ENCODE results near the gene TAF1A.

Gene TAF1A

GRCh38 chr1:222624214-222624613, 34.5 kb upstream of the TAF1A start:
- Histone ChIP-seq H3K27me3 (ENCODE audit: insufficient read depth, low read length) (no peaks in the 10 kb centered on the region), H2AFZ (ENCODE audit: low read length) (no peak overlapping the region), H4K20me1 (ENCODE audit: insufficient read depth, low read length) (no peaks in the 10 kb centered on the region), H3K9ac (ENCODE audit: low read length) (no peak overlapping the region), H3K4me2 (ENCODE audit: low read length) (no peak overlapping the region), H3K9me3 (ENCODE audit: low read length) (no peaks in the 10 kb centered on the region), H3K9me2 (ENCODE audit: low read depth, low read length) (no peaks in the 10 kb centered on the region), H3F3A (ENCODE audit: insufficient read depth, low read length) (no peaks in the 10 kb centered on the region), H3K36me3 (ENCODE audit: insufficient read depth, low read length) (peaks cover 21% of the 10 kb centered on the region), H3K4me3 (ENCODE audit: low read depth, low read length, poor library complexity, severe bottlenecking) (no peak overlapping the region), H3K27ac (ENCODE audit: low read depth, low read length, poor library complexity, severe bottlenecking) (no peak overlapping the region), H3K4me1 (ENCODE audit: insufficient read depth, low read length, severe bottlenecking) (peaks cover 4% of the 10 kb centered on the region), H3K79me2 (ENCODE audit: insufficient read depth, low read length) (no peaks in the 10 kb centered on the region)
- TF ChIP-seq CTCF (IDR thresholded peaks at IDR 0.05; ENCODE audit: low read length), result no peak
- no peak for TF ChIP-seq EZH2 (IDR thresholded peaks at IDR 0.05; ENCODE audit: borderline replicate concordance, low read length)

GRCh38 chr1:222623458-222623857, 33.7 kb upstream of the TAF1A start:
- H3K27ac ChIP-seq (ENCODE audit: low read depth, low read length, poor library complexity, severe bottlenecking), result no peak overlapping the region
- H3K4me2 ChIP-seq (ENCODE audit: low read length), result no peak overlapping the region
- no peaks in the 10 kb centered on the region for H3K9me3 ChIP-seq (ENCODE audit: low read length)
- H3K9ac ChIP-seq (ENCODE audit: low read length), result no peak overlapping the region
- H3K9me2 ChIP-seq (ENCODE audit: low read depth, low read length), result no peaks in the 10 kb centered on the region
- no peaks in the 10 kb centered on the region for H4K20me1 ChIP-seq (ENCODE audit: insufficient read depth, low read length)
- H3K27me3 ChIP-seq (ENCODE audit: insufficient read depth, low read length), result no peaks in the 10 kb centered on the region; the same call in 1 of the 2 replicates
- H3K4me3 ChIP-seq (ENCODE audit: low read depth, low read length, poor library complexity, severe bottlenecking), result no peak overlapping the region
- peaks cover 21% of the 10 kb centered on the region for H3K36me3 ChIP-seq (ENCODE audit: insufficient read depth, low read length)
- TF ChIP-seq EZH2 (IDR thresholded peaks at IDR 0.05; ENCODE audit: borderline replicate concordance, low read length) (no peak), CTCF (IDR thresholded peaks at IDR 0.05; ENCODE audit: low read length) (no peak)
- H2AFZ ChIP-seq (ENCODE audit: low read length), result no peak overlapping the region
- H3K79me2 ChIP-seq (ENCODE audit: insufficient read depth, low read length), result no peaks in the 10 kb centered on the region
- H3K4me1 ChIP-seq (ENCODE audit: insufficient read depth, low read length, severe bottlenecking), result peaks cover 12% of the 10 kb centered on the region
- no peaks in the 10 kb centered on the region for H3F3A ChIP-seq (ENCODE audit: insufficient read depth, low read length)

GRCh38 chr1:222622765-222623164, 33.0 kb upstream of the TAF1A start:
- Histone ChIP-seq H3K9me2 (ENCODE audit: low read depth, low read length) (no peaks in the 10 kb centered on the region), H3F3A (ENCODE audit: insufficient read depth, low read length) (no peaks in the 10 kb centered on the region), H3K27me3 (ENCODE audit: insufficient read depth, low read length) (no peaks in the 10 kb centered on the region; the same call in 1 of the 2 replicates), H4K20me1 (ENCODE audit: insufficient read depth, low read length) (no peaks in the 10 kb centered on the region), H3K9ac (ENCODE audit: low read length) (no peak overlapping the region), H2AFZ (ENCODE audit: low read length) (no peak overlapping the region), H3K4me2 (ENCODE audit: low read length) (no peak overlapping the region), H3K36me3 (ENCODE audit: insufficient read depth, low read length) (peaks cover 16% of the 10 kb centered on the region), H3K79me2 (ENCODE audit: insufficient read depth, low read length) (no peaks in the 10 kb centered on the region), H3K4me1 (ENCODE audit: insufficient read depth, low read length, severe bottlenecking) (peaks cover 12% of the 10 kb centered on the region), H3K27ac (ENCODE audit: low read depth, low read length, poor library complexity, severe bottlenecking) (no peak overlapping the region), H3K4me3 (ENCODE audit: low read depth, low read length, poor library complexity, severe bottlenecking) (no peak overlapping the region), H3K9me3 (ENCODE audit: low read length) (no peaks in the 10 kb centered on the region)
- TF ChIP-seq EZH2 (IDR thresholded peaks at IDR 0.05; ENCODE audit: borderline replicate concordance, low read length) (no peak), CTCF (IDR thresholded peaks at IDR 0.05; ENCODE audit: low read length) (no peak)
